OCI-LY1 (cell line): Measurements from ENCODE around the gene HELZ2.
"Not testable (repeated sequence)": the region's sequence is repeated elsewhere in the genome, so short reads cannot be mapped to it uniquely, and the experiment has no call there.

Experiments
- H2AFZ ChIP-seq: fragments of 200-600 bp; sonication (generic), shearing (Covaris generic); 2 replicates; pipeline ENCODE4 v1.6.0; 2014; ENCODE audit warnings: antibody characterized with exemption, mild to moderate bottlenecking, low read length
- H3F3A ChIP-seq: fragments of 200-600 bp; sonication (generic), shearing (Covaris generic); 2 replicates; pipeline ENCODE4 v1.6.0; 2014; ENCODE audit warnings: mild to moderate bottlenecking, antibody characterized with exemption, low read length, moderate library complexity; ENCODE audit not compliant: insufficient read depth
- H3K27ac ChIP-seq: fragments of 200-600 bp; sonication (generic); 2 replicates; pipeline ENCODE4 v1.5.1; 2014; ENCODE audit warnings: low read length, mixed run types, mild to moderate bottlenecking, low read depth; ENCODE audit not compliant: poor library complexity, severe bottlenecking
- H3K27me3 ChIP-seq: fragments of 200-600 bp; sonication (generic); 2 replicates; pipeline ENCODE4 v1.6.0; 2014; ENCODE audit warnings: antibody characterized with exemption, mild to moderate bottlenecking, low read length, moderate library complexity; ENCODE audit not compliant: insufficient read depth
- H3K36me3 ChIP-seq: fragments of 200-600 bp; sonication (generic); 2 replicates; pipeline ENCODE4 v1.6.1; 2014; ENCODE audit warnings: mild to moderate bottlenecking, antibody characterized with exemption, low read length, moderate library complexity, mixed read lengths; ENCODE audit not compliant: insufficient read depth
- H3K4me1 ChIP-seq: fragments of 200-600 bp; sonication (generic); 2 replicates; pipeline ENCODE4 v1.5.1; 2014; ENCODE audit warnings: mild to moderate bottlenecking, low read length, moderate library complexity; ENCODE audit not compliant: insufficient read depth, severe bottlenecking
- H3K4me2 ChIP-seq: fragments of 200-600 bp; sonication (generic), shearing (Covaris generic); 2 replicates; pipeline ENCODE4 v1.6.1; 2014; ENCODE audit warnings: low read length
- H3K4me3 ChIP-seq: fragments of 200-600 bp; sonication (generic); 2 replicates; pipeline ENCODE4 v1.5.1; 2014; ENCODE audit warnings: low read length, low read depth, mild to moderate bottlenecking, mixed read lengths; ENCODE audit not compliant: poor library complexity, severe bottlenecking
- H3K79me2 ChIP-seq: fragments of 200-600 bp; shearing (Covaris generic); 2 replicates; pipeline ENCODE4 v1.6.1; 2016; ENCODE audit warnings: mixed run types, low read length, mixed read lengths; ENCODE audit not compliant: insufficient read depth
- H3K9ac ChIP-seq: fragments of 200-600 bp; sonication (generic), shearing (Covaris generic); 2 replicates; pipeline ENCODE4 v1.6.1; 2014; ENCODE audit warnings: mild to moderate bottlenecking, low read length, mixed read lengths
- H3K9me2 ChIP-seq: fragments of 200-600 bp; sonication (generic), shearing (Covaris generic); 2 replicates; pipeline ENCODE4 v1.6.1; 2014; ENCODE audit warnings: low read depth, mild to moderate bottlenecking, low read length, mixed read lengths
- H3K9me3 ChIP-seq: fragments of 200-600 bp; shearing (Covaris generic); 2 replicates; pipeline ENCODE4 v1.6.1; 2014; ENCODE audit warnings: low read length, mixed read lengths
- H4K20me1 ChIP-seq: fragments of 200-600 bp; sonication (generic), shearing (Covaris generic); 2 replicates; pipeline ENCODE4 v1.6.0; 2016; ENCODE audit warnings: mild to moderate bottlenecking, low read length; ENCODE audit not compliant: insufficient read depth
- CTCF ChIP-seq: fragments of 200-600 bp; sonication (generic), shearing (Covaris generic); IDR thresholded peaks from 2 replicates; pipeline ENCODE4 v1.5.1; 2017; ENCODE audit warnings: mild to moderate bottlenecking, antibody characterized with exemption, low read length, moderate library complexity, mixed read lengths
- EZH2 ChIP-seq: fragments of 200-600 bp; sonication (generic), shearing (Covaris generic); IDR thresholded peaks from 2 replicates; pipeline ENCODE4 v1.8.0; 2017; ENCODE audit warnings: borderline replicate concordance, mixed run types, mild to moderate bottlenecking, antibody characterized with exemption, low read length, moderate library complexity, mixed read lengths

HELZ2 gene

GRCh38 chr20:63613863-63614594 is 40.0 kb upstream of the HELZ2 start:
- H3K4me1 ChIP-seq, H2AFZ ChIP-seq, H4K20me1 ChIP-seq, H3K4me3 ChIP-seq, H3K9me3 ChIP-seq, H3K27ac ChIP-seq, H3K27me3 ChIP-seq, H3K79me2 ChIP-seq, H3K9me2 ChIP-seq, H3F3A ChIP-seq, H3K9ac ChIP-seq, H3K4me2 ChIP-seq: not testable (repeated sequence)
- peaks cover 61% of the 10 kb centered on the region for H3K36me3 ChIP-seq
- 0 out of 2 replicates have a peak, but pooled peaks have one; percentile 20 for TF ChIP-seq CTCF

GRCh38 chr20:63612276-63612931 is 38.4 kb upstream of the HELZ2 start:
- H3K4me1 ChIP-seq: no peaks in the 10 kb centered on the region
- H3K27ac ChIP-seq: no peak overlapping the region
- no peaks in the 10 kb centered on the region for H3K9me3 ChIP-seq
- TF ChIP-seq EZH2 (no peak), CTCF (no peak)
- H3K4me2 ChIP-seq: no peak overlapping the region
- H3F3A ChIP-seq: no peaks in the 10 kb centered on the region
- H4K20me1 ChIP-seq: no peaks in the 10 kb centered on the region
- H2AFZ ChIP-seq: no peak overlapping the region
- H3K9ac ChIP-seq: no peak overlapping the region
- H3K9me2 ChIP-seq: no peaks in the 10 kb centered on the region
- no peak overlapping the region for H3K4me3 ChIP-seq
- H3K36me3 ChIP-seq: peaks cover 45% of the 10 kb centered on the region
- no peaks in the 10 kb centered on the region for H3K27me3 ChIP-seq
- no peaks in the 10 kb centered on the region for H3K79me2 ChIP-seq

DNA sequence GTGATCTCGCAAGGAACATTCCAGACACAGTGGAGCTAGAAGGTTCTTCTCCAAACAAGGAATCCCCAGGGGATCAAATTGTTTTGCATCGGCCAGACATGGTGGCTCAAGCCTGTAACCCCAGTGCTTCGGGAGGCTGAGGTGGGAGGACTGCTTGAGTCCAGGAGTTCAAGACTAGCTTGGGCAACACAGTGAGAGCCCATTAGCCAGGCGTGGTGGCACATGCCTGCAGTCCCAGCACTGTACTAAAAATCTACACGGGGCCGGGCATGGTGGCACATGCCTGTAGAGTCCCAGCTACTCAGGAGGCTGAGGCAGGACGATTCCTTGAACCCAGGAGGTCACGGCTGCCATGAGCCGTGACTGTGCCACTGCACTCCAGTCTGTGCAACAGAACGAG is 37.6 kb upstream of the HELZ2 start:
- no peaks in the 10 kb centered on the region for H3K4me1 ChIP-seq
- H3K4me3 ChIP-seq: no peak overlapping the region
- peaks cover 38% of the 10 kb centered on the region for H3K36me3 ChIP-seq
- TF ChIP-seq CTCF: no peak
- TF ChIP-seq EZH2: no peak
- no peak overlapping the region for H3K27ac ChIP-seq
- no peak overlapping the region for H3K9ac ChIP-seq
- no peaks in the 10 kb centered on the region for H4K20me1 ChIP-seq
- no peaks in the 10 kb centered on the region for H3K79me2 ChIP-seq
- H2AFZ ChIP-seq: no peak overlapping the region
- H3F3A ChIP-seq: no peaks in the 10 kb centered on the region
- H3K9me3 ChIP-seq: no peaks in the 10 kb centered on the region
- H3K4me2 ChIP-seq: no peak overlapping the region
- no peaks in the 10 kb centered on the region for H3K27me3 ChIP-seq
- no peaks in the 10 kb centered on the region for H3K9me2 ChIP-seq
